Embryonic facial prominence (tissue), 1 donor: ENCODE measurements around the gene ATXN2.
"Not testable (repeated sequence)": the region's sequence is repeated elsewhere in the genome, so short reads cannot be mapped to it uniquely, and the experiment has no call there.

ENCODE experiments used
- DNase-seq: peaks from one replicate; pipeline ENCODE4 v3.0.0-alpha.2; 2016; ENCODE audit errors: extremely low spot score

Gene ATXN2

DNA sequence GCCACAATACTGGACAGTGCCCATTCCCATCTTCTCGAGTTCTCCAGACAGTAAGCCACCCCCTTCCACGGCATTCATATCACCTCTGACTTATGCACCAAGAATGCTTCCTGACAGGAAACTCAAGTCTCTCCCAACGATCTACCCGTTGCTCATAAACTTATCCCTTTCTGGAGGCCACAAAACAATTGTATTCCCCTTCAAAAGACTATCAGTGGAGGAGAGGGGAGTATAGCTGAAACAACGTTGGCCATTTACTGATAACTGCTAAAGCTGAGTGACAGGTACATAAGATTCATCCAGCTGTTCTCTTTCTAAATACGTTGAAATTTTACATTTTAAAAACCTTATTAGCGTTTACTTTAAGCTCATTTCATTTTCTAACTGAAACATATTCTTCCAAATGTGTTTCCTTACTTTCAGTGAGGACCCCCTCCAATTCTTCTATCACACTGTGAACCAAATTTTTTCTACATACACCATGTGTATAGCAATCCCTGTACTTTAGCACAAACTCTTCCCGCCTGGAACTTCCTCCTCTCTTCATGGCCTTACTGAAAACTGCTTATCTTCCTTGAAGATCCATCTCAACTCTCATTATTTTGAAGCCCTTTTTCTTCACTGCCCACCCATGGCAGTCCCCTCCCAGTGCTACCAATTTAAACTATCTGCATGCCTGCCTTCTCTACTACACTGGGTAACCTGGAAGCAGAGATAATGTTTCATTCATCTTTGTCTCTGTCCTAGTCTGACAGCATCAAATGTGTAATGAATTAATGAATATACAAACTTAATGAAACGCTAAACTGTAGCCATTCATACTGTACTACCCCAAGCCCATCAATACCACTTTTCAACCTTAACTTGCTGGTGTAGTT lies 28.8 kb downstream of the ATXN2 start:
- DNase-seq: no peak

DNA sequence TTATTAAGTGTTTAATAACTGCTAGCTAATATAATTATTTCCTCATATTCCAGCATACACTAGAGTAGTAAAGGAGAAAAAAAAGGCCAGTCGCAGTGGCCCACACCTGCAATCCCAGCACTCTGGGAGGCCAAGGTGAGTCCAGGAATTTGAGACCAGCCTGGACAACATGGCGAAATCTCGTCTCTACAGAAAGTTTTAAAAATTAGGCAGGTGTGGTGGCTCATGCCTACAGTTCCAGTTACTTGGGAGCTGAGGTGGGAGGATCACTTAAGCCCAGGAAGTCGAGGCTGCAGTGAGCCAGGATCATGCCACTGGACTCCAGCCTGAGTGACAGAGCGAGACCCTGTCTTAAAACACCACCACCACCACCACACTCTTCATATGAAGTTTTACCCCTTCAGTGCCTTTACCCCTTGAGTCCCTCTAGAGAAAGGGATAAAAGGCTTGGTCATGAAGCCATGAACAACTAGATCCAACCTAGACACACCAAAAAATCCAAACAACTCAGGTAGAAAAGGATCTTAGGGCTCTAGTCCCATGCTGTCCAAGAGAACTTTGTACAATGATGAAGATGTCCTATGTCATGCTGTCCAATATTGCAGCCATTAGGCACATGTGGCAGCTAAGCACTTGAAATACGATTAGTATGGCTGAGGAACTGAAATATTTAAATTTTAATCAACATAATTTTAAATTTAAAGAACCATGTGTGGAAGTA lies 29.6 kb downstream of the ATXN2 start:
- no peak for DNase-seq

DNA sequence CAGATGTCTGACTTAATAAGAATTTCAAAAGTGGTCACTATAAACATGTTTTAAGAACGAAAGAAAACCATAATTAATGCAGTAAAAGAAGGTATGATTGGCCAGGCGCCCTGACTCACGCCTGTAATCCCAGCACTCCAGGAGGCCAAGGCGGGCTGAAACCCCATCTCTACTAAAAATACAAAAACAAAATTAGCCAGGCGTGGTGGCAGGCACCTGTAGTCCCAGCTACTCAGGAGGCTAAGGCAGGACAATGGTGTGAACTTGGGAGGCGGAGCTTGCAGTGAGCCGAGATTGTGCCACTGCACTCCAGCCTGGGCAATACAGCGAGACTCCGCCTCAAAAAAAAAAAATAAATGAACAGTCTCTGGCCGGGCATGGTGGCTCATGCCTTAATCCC lies 38.3 kb downstream of the ATXN2 start:
- DNase-seq: not testable (repeated sequence)

GRCh38 chr12:111558107-111558376 lies 41.1 kb downstream of the ATXN2 start:
- DNase-seq: no peak

GRCh38 chr12:111557271-111558106 lies 41.6 kb downstream of the ATXN2 start:
- no peak for DNase-seq

- DNase-seq: no peak
These were observed 42.4 kb downstream of the ATXN2 start for GRCh38 chr12:111556676-111557075.

- DNase-seq: not testable (repeated sequence)
These were observed 43.8 kb downstream of the ATXN2 start for GRCh38 chr12:111555313-111555712.

- no peak for DNase-seq
These were observed 52.2 kb downstream of the ATXN2 start for GRCh38 chr12:111546758-111547383.

DNA sequence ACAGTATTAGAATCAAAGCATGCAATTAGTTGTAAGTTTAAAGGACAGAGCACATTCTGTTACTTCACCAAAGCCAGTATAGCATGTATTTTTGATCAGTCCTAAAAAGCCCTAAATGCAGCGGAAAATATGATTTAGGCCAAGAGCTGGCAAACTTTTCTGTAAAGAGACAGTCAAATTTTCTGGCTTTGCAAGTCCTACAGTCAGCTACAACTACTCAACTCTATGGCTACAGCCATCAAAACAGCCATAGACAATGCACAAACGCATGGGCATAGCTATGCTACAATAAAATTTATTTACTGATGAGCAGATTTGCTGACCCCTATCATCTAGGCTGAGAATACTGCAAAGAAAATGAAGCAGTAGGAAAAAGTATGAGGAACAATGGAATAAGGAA lies 52.9 kb downstream of the ATXN2 start:
- no peak for DNase-seq

DNA sequence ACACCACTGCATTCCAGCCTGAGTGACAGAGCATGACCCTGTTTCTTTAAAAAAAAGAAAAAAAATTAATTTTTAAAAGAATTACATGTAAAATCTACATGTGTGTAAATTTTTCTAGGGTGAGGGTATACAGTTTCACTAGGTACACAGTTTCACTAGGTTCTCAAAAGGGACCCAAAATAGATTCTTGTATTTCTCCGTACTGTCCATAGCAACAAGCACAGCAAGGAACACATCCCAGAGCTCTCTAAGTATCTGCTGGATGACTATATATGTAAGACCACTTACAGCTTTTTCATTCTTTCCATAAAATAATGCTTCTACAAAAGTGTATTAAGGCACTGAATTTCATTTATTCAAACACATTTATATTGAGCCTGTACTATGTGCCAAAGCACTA lies 55.1 kb downstream of the ATXN2 start:
- no peak for DNase-seq

DNA sequence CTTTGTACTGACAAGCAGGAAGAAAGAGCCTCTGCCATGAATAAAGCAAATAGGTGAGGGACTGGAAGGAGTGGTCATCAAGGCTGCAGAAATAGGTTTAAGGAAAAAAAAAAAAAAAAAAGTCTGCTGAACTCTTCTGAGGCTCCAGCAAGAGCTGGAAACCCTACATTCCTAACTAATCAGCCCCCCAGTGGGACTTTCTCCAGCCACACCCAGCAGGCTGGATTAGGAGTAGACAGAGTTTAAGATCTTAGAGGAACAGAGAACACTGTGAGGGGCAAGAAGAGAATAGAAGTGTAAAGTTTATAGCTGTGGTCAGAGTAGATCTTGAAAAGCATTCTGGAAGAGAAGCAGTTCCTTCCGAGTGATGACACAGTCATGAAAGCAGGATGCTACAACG lies 66.4 kb downstream of the ATXN2 start:
- DNase-seq: no peak

DNA sequence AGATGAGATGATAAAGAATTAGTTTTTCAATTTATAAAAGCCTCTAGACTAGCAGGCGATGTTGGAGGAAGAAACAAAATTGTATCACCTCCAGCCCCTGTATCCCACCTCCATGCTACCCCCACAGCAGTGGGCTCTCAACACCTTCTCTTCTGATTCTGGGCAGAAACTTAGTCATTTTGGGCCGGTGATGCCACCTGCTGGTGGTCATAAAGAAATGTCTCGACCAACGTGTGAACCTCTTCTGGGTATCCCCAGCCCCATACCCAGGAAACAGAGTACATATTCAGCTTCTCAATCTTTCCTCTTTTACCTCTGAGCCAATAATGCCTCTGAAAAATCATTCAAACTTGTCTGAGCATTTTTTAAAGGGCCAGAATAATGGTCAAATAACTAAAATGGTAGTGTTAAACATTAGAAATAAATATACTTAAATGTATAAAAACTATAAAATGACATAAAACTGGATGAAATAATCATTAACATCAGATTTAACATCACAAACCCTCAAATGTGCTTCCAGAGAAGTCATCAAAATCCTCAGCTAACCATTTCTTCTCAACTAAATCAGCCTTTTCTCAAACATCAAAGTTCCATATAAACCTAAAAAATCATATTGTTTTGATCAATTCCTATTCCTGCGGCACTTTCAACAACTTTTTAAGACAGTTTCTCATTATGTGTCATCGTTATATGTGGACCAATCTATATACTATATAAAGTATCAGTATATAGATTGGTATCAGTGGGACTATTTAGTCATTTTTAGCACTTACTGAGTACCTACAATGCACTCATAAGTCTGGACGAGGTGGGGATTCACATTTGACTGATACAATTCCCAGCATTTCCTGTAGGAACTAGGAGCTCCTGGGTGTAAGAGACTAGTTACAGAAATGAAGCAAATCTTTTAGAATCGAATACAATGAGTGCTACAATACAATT lies 69.4 kb downstream of the ATXN2 start:
- no peak for DNase-seq

- DNase-seq: no peak
These were observed 75.4 kb downstream of the ATXN2 start for GRCh38 chr12:111523587-111524167.

DNA sequence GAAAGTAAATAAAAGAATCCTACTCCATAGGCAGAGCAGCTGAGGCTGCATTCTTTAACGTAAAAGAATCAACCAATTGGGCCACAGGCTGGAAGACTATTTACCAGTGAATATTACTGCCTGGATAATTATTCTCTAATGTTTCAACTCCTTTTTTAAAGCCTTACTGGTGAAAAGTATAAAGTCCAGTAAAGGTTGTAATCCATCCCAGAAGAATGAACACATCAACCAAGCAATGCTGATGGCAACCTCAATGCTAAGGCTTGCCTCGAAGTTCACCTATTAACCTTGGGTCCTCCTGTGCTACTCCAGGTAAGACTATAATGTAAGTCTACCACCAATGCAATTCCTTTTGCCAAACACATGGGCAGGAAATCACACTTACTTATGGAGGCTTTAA lies 77.3 kb downstream of the ATXN2 start:
- DNase-seq: no peak

- DNase-seq: no peak
These were observed 79.2 kb downstream of the ATXN2 start for GRCh38 chr12:111519937-111520336.

DNA sequence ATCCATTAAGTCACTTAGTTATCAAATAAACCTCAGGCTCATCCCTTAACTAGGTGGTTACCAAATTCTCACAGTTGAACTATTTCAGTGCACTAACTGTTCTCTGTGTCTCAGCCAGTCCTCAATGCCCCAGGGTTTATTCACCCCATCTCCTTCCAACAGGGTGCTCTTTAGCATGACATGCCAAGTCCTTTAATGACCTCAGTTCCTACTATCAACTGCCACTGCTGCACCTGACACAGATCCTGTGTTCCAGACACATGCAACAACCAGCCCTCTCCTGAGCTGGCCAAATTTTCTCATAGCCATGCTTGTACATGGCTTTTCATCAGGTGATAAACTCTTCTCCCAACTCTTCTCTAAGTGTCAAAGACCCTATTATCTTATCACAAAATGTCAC lies 80.0 kb downstream of the ATXN2 start:
- no peak for DNase-seq

DNA sequence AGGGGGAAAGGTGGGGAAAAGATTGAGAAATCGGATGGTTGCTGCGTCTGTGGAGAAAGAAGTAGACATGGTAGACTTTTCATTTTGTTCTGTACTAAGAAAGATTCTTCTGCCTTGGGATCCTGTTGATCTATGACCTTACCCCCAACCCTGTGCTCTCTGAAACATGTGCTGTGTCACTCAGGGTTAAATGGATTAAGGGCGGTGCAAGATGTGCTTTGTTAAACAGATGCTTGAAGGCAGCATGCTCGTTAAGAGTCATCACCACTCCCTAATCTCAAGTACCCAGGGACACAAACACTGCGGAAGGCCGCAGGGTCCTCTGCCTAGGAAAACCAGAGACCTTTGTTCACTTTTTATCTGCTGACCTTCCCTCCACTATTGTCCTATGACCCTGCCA lies 91.4 kb downstream of the ATXN2 start:
- DNase-seq: not testable (repeated sequence)

DNA sequence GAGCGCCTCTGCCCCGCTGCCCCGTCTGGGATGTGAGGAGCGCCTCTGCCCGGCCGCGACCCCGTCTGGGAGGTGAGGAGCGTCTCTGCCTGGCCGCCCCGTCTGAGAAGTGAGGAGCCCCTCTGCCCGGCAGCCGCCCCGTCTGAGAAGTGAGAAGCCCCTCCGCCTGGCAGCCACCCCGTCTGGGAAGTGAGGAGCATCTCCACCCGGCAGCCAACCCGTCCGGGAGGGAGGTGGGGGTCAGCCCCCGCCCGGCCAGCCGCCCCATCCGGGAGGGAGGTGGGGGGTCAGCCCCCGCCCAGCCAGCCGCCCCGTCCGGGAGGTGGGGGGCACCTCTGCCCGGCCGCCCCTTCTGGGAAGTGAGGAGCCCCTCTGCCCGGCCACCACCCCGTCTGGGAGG lies 91.9 kb downstream of the ATXN2 start:
- not testable (repeated sequence) for DNase-seq

DNA sequence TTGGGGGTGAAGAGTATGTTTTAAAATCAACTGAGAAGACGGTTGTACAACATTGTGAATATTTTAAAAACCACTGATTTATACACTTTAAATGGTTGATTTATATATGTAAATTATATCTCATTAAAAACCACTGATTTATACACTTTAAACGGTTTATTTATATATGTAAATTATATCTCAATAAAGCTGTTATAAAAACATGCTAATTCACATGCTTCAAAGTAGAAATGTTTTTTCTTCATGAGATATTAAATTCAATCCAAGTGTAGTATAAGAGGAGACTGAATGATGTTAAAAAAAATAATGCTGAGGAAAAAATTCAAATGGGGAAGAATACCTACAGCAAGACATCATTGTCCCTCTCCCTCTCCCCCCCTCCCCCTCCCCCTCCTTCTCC lies 92.9 kb downstream of the ATXN2 start:
- DNase-seq: no peak

DNA sequence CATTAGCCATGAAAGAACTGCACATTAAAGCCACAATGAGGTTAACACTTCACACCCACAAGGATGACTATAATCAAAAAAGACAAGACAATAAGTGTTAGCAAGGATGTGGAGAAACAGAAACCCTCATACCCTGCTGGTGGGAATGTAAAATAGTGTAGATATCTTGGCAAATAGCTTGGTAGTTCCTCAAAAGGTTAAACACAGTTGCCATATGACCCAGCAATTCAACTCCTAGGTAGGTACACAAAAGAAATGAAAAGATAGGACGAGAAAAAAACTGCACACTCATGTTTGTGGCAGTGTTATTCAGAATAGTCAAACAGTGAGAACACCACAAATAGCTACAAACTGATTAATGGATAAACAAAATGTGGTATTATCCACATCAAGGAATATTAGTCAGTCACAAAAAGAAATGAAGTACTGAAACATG lies 93.5 kb downstream of the ATXN2 start:
- no peak for DNase-seq
